Left lung (tissue), 10 donors: ENCODE results near the gene MYBPC2. TPM values are rescaled to one million over a fixed set of nuclear protein-coding genes. Genes with fewer than 3 reads are reported as not detected.
A peak's percentile ranks its signal among the peaks of the same experiment; 100 is the strongest.

Experiments
- ATAC-seq: fragments of 200-7000 bp; cut with Tn5 transposase; one replicate; pipeline ENCODE4 v1.9.1; 2020; ENCODE audit warnings: moderate library complexity
- DNase-seq, 4 donors: peaks; one replicate each; pipeline ENCODE4 v3.0.0-alpha.2; 2013 to 2020
- H3K27ac ChIP-seq, 2 donors: fragments of 200-600 bp; sonication (generic) in 1 of 2; one replicate each; pipeline versions ENCODE4 v1.5.0 to v1.8.0; 2020 to 2021
- H3K27me3 ChIP-seq, 2 donors: fragments of 200-600 bp; sonication (generic) in 1 of 2; one replicate each; pipeline versions ENCODE4 v1.5.0 to v1.8.0; 2020 to 2021
- H3K36me3 ChIP-seq, 2 donors: fragments of 200-600 bp; sonication (generic) in 1 of 2; one replicate each; pipeline versions ENCODE4 v1.5.0 to v1.8.0; 2020 to 2021
- H3K4me1 ChIP-seq, 2 donors: fragments of 200-600 bp; one replicate each; pipeline ENCODE4 v1.8.0; 2021
- H3K4me3 ChIP-seq, 2 donors: fragments of 200-600 bp; sonication (generic) in 1 of 2; one replicate each; pipeline versions ENCODE4 v1.5.0 to v1.8.0; 2020 to 2021; ENCODE audit warnings: mild to moderate bottlenecking in 1 of 2
- H3K9me3 ChIP-seq, 2 donors: fragments of 200-600 bp; sonication (generic) in 1 of 2; one replicate each; pipeline versions ENCODE4 v1.5.0 to v1.8.0; 2020 to 2021
- intact Hi-C, 2 donors: fragments of 100-400 bp; cut with DNase I; formaldehyde crosslinking; loops; one replicate each; pipeline versions ENCODE4 v1.11.2 to v1.14.2; 2022
- polyA plus RNA-seq, 6 donors: library from polyadenylated mRNA; unstranded; fragments of 120-200 nt; gene quantifications; one replicate each; pipeline ENCODE4 v1.2.1, GENCODE V29; 2013; ENCODE audit not compliant: insufficient read length in 6 of 6
- total RNA-seq, 2 donors: library from RNA; stranded (reverse); fragmentation: NEBNext Ultra II Directional; extraction: Animal tissue kit (Norgen Biotek cat#: 25700); gene quantifications; one replicate each; pipeline ENCODE4 v1.2.1, GENCODE V29; 2021
- TF ChIP-seq, protein P1 (sequence below), 2 donors: fragments of 200-600 bp; sonication (generic) in 1 of 2; IDR thresholded peaks; one replicate each; pipeline versions ENCODE4 v1.5.0 to v1.8.0; 2021; ENCODE audit warnings: antibody characterized with exemption in 2 of 2
- donor health status: DM: no; HTN: yes; CAD: no.
- donor health status: DM: no; HTN: no; CAD: no.

MYBPC2 gene
- total and polyA plus RNA-seq, 8 donors: 0.06 to 0.70 (median 0.21) TPM; not detected in 2

DNA sequence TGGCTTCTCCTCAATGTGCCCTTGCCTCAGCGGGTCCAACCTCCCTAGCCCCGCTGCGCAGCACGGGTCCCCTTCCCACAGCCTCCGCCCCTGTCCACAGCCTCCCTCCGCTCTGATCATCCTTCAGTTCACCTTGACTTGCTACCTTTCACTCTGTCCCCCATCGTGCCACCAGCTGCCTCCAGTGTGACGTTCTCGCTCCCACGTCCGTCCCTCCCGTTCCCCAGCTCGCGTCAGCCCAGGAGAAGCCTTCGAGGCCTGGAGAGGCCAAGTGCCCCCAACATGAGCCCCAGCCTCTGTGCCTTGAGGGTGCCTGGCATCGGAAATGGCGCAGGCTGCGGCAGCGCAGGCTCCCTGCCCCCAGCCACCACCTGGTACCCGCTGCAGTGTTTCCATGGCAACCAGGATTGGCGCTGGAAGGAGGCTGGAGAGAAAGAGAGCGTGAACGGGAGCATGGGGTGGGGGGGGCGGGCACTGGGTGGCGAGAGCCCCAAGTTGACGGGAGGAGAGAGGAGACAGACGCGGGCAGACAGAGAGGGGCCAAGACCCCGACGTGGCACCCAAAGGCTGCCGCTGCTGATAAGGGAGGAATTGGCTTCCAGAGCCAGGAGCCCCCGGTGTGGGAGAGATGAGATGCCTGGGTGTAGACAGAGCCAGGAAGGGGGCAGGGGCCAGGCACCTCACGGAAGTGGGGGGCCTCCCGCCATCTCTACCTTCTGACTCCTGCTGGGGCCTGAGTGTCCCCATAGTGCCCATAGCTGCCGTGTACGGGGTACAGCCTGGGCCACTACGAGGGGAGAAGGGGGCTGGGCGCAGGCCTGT lies 81.9 kb downstream of the MYBPC2 start:
- no peak overlapping the region for H3K4me3 ChIP-seq
- intact Hi-C loops: no loop called here
- no peaks in the 10 kb centered on the region for H3K9me3 ChIP-seq
- ATAC-seq (no peak), DNase-seq (peak in 2 of 4 donors; percentile 30 to 68)
- TF ChIP-seq, protein P1, sequence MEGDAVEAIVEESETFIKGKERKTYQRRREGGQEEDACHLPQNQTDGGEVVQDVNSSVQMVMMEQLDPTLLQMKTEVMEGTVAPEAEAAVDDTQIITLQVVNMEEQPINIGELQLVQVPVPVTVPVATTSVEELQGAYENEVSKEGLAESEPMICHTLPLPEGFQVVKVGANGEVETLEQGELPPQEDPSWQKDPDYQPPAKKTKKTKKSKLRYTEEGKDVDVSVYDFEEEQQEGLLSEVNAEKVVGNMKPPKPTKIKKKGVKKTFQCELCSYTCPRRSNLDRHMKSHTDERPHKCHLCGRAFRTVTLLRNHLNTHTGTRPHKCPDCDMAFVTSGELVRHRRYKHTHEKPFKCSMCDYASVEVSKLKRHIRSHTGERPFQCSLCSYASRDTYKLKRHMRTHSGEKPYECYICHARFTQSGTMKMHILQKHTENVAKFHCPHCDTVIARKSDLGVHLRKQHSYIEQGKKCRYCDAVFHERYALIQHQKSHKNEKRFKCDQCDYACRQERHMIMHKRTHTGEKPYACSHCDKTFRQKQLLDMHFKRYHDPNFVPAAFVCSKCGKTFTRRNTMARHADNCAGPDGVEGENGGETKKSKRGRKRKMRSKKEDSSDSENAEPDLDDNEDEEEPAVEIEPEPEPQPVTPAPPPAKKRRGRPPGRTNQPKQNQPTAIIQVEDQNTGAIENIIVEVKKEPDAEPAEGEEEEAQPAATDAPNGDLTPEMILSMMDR (IDR thresholded peaks at IDR 0.05): no peak
- peaks cover 7 to 9% of the 10 kb centered on the region in 2 donors for H3K4me1 ChIP-seq
- H3K27me3 ChIP-seq: peaks cover 0 to 52% of the 10 kb centered on the region in 2 donors
- no peak overlapping the region for H3K27ac ChIP-seq
- H3K36me3 ChIP-seq: no peaks in the 10 kb centered on the region

GRCh38 chr19:50515168-50515561 lies 82.5 kb downstream of the MYBPC2 start:
- no peaks in the 10 kb centered on the region for H3K9me3 ChIP-seq
- no peak overlapping the region for H3K27ac ChIP-seq
- no peak for ATAC-seq
- peaks cover 0 to 54% of the 10 kb centered on the region in 2 donors for H3K27me3 ChIP-seq
- peaks cover 5 to 6% of the 10 kb centered on the region in 2 donors for H3K4me1 ChIP-seq
- no peak overlapping the region for H3K4me3 ChIP-seq
- TF ChIP-seq, protein P1 (IDR thresholded peaks at IDR 0.05): no peak
- intact Hi-C loops: no loop called here
- no peaks in the 10 kb centered on the region for H3K36me3 ChIP-seq
- DNase-seq: peak in 2 of 4 donors; percentile 27 to 66

Other genes starting within 250 kb of the MYBPC2 start
- gene MYH14, start 229.3 kb upstream of the MYBPC2 start, total RNA-seq: 100 to 1,000 TPM; 101 to 195 TPM
- 10 to 100 TPM; 46.0 to 69.2 (median 47.4) TPM for gene MYH14, start 229.3 kb upstream of the MYBPC2 start, polyA plus RNA-seq
- gene KCNC3, start 103.5 kb upstream of the MYBPC2 start, total RNA-seq: 10 to 100 TPM in 1 of 2 donors, 1 to 10 TPM in 1; 8.5 to 14.7 TPM
- 10 to 100 TPM; 20.3 to 29.8 (median 25.3) TPM for gene KCNC3, start 103.5 kb upstream of the MYBPC2 start, polyA plus RNA-seq
- 1,000 to 10,000 TPM; 1,284 to 3,296 TPM for gene NAPSA, start 67.3 kb upstream of the MYBPC2 start, total RNA-seq
- gene NAPSA, start 67.3 kb upstream of the MYBPC2 start, polyA plus RNA-seq: 10 to 100 TPM; 21.2 to 49.3 (median 32.2) TPM
- gene NR1H2, start 56.4 kb upstream of the MYBPC2 start, total RNA-seq: 10 to 100 TPM; 77.9 to 78.4 TPM
- gene NR1H2, start 56.4 kb upstream of the MYBPC2 start, polyA plus RNA-seq: 10 to 100 TPM; 26.7 to 38.3 (median 31.6) TPM
- 10 to 100 TPM; 38.3 to 58.3 TPM for gene POLD1, start 48.5 kb upstream of the MYBPC2 start, total RNA-seq
- gene POLD1, start 48.5 kb upstream of the MYBPC2 start, polyA plus RNA-seq: 10 to 100 TPM; 26.0 to 41.7 (median 34.6) TPM
- under 1 TPM; 0.32 to 0.34 TPM for gene SPIB, start 14.0 kb upstream of the MYBPC2 start, total RNA-seq
- gene SPIB, start 14.0 kb upstream of the MYBPC2 start, polyA plus RNA-seq: under 1 TPM; 0.28 to 0.66 (median 0.56) TPM
- 100 to 1,000 TPM; 126 to 157 TPM for gene EMC10, start 43.6 kb downstream of the MYBPC2 start, total RNA-seq
- 10 to 100 TPM; 72.3 to 99.7 (median 83.6) TPM for gene EMC10, start 43.6 kb downstream of the MYBPC2 start, polyA plus RNA-seq
- 1 to 10 TPM; 2.6 to 4.3 TPM for gene GARIN5A, start 44.0 kb downstream of the MYBPC2 start, total RNA-seq
- 1 to 10 TPM; 3.4 to 5.4 (median 4.2) TPM for gene GARIN5A, start 44.0 kb downstream of the MYBPC2 start, polyA plus RNA-seq
- 10 to 100 TPM; 44.1 to 52.0 TPM for gene JOSD2, start 78.3 kb downstream of the MYBPC2 start, total RNA-seq
- 10 to 100 TPM; 16.0 to 27.2 (median 19.5) TPM for gene JOSD2, start 78.3 kb downstream of the MYBPC2 start, polyA plus RNA-seq
- not detected for gene ASPDH, start 81.0 kb downstream of the MYBPC2 start, total RNA-seq
- gene ASPDH, start 81.0 kb downstream of the MYBPC2 start, polyA plus RNA-seq: 1 to 10 TPM in 5 of 6 donors, under 1 TPM in 1; 0.74 to 2.6 (median 1.3) TPM
- 1 to 10 TPM; 2.8 to 3.2 TPM for gene LRRC4B, start 135.5 kb downstream of the MYBPC2 start, total RNA-seq
- 10 to 100 TPM in 5 of 6 donors, 1 to 10 TPM in 1; 9.0 to 14.3 (median 11.1) TPM for gene LRRC4B, start 135.5 kb downstream of the MYBPC2 start, polyA plus RNA-seq
- gene SYT3, start 207.0 kb downstream of the MYBPC2 start, total RNA-seq: 1 to 10 TPM in 1 of 2 donors, under 1 TPM in 1; 0.12 to 1.5 TPM
- under 1 TPM; 0.08 to 0.92 (median 0.26) TPM for gene SYT3, start 207.0 kb downstream of the MYBPC2 start, polyA plus RNA-seq
- 1 to 10 TPM in 1 of 2 donors, not detected in 1; 2.2 TPM for gene C19orf81, start 216.6 kb downstream of the MYBPC2 start, total RNA-seq
- gene C19orf81, start 216.6 kb downstream of the MYBPC2 start, polyA plus RNA-seq: not detected